IgD-negative memory B cell (primary cell): ENCODE data around the gene TFCP2L1. TPM values are rescaled to one million over a fixed set of nuclear protein-coding genes. Genes with fewer than 3 reads are reported as not detected.

Source experiments
- H3K27ac Mint-ChIP-seq, 3 donors: one replicate each; pipeline ENCODE4 v1.8.0; 2020 to 2022; ENCODE audit warnings: mild to moderate bottlenecking in 3 of 3, mixed read lengths in 3 of 3, moderate library complexity in 1 of 3
- H3K27me3 Mint-ChIP-seq: one replicate; pipeline ENCODE4 v1.8.0; 2021; ENCODE audit warnings: mixed read lengths
- H3K36me3 Mint-ChIP-seq: one replicate; pipeline ENCODE4 v1.8.0; 2020; ENCODE audit warnings: mild to moderate bottlenecking, mixed read lengths
- H3K4me1 Mint-ChIP-seq, 3 donors: one replicate each; pipeline ENCODE4 v1.8.0; 2020 to 2022; ENCODE audit warnings: mixed read lengths in 3 of 3, mild to moderate bottlenecking in 1 of 3
- H3K4me3 Mint-ChIP-seq, 4 donors: one replicate each; pipeline ENCODE4 v1.8.0; 2020 to 2022; ENCODE audit warnings: mild to moderate bottlenecking in 4 of 4, mixed read lengths in 4 of 4, moderate library complexity in 3 of 4
- H3K9me3 Mint-ChIP-seq, 3 donors: one replicate each; pipeline ENCODE4 v1.8.0; 2020 to 2021; ENCODE audit warnings: mixed read lengths in 3 of 3, mild to moderate bottlenecking in 1 of 3
- polyA plus RNA-seq: library from polyadenylated mRNA; unstranded; fragments of 300-500 nt; fragmentation: Illumina TruSeq; gene quantifications from one replicate; pipeline ENCODE4 v1.2.3, GENCODE V29; 2021

Gene TFCP2L1
- polyA plus RNA-seq, 1 donor from 2014 or later, result 0.25 TPM

DNA sequence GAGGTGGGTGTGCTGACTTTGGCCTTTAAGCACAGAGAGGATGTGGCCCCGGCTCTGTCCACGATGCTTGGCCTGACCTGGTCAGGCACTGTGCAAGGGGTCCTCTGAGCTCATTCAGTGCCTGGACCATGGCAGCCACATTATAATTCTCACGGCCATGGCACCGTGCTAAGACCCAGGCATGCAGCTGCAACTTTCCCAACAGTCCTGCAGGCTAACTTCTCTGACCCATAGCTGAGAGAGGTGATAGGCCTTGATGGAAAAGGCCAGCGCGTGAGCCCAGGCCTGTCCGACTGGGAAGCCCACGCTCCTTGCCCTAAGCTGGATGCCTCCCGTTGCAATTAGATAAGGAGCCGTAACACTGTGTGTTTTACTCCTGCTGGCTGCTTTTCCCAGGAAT, 99.9 kb downstream of the TFCP2L1 start:
- H3K9me3 Mint-ChIP-seq, result peaks cover 0 to 6% (median 0%) of the 10 kb centered on the region in 3 donors
- H3K36me3 Mint-ChIP-seq, result no peaks in the 10 kb centered on the region
- H3K27me3 Mint-ChIP-seq, result no peaks in the 10 kb centered on the region
- H3K4me3 Mint-ChIP-seq, result no peak overlapping the region
- H3K27ac Mint-ChIP-seq, result no peak overlapping the region
- H3K4me1 Mint-ChIP-seq, result no peaks in the 10 kb centered on the region

DNA sequence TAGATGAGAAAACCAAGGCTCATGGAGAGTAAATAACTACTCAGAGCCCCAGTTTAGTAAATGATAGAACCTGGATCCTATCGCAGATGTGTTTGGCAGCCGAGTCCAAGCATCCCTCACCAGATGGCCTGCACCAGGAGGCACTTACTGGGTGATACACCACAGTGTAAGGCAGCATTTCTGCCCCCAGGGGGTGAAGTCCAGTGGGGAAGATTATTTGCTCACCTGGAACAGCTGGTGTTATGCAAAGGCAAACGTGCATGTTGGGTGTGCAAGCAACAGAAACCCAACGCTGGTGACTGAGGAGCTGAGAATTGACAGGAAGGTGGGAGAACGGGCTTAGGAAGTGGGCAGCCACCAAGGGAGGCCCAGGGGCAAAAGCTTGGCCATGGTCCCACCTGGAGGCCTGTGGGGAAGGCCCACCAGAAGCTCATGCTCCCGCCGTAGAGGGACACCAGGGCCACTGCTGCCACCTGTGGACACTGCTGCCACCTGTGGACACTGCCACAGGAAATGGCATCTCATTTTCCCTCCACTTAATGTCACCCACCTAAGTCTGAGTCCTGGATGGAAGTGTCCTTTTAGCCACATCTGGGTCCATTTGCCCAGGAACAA, 100.6 kb downstream of the TFCP2L1 start:
- Mint-ChIP-seq H3K27me3 (no peaks in the 10 kb centered on the region), H3K4me3 (peak overlapping the region in 1 of 4 donors; percentile 83), H3K36me3 (no peaks in the 10 kb centered on the region), H3K4me1 (no peaks in the 10 kb centered on the region), H3K9me3 (peaks cover 0 to 6% (median 0%) of the 10 kb centered on the region in 3 donors), H3K27ac (no peak overlapping the region)

DNA sequence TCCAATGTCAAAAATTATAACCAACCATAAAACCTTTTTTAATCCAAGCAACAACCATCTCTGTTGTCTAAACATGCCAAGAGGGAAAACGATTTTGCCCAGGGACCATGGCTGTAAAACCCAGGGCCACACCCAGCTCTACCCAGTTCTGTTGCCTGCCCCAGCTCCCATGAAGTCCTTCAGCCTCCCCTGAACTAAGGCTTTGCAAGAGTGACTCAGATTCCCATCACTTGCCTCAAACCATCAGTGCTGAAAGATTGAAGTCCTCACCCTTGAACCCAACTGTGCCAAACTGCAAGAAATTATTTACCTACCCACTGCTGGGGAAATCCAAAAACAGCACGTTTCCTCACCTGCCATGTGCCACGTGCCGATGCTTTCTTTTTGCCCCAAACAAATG, 102.5 kb downstream of the TFCP2L1 start:
- no peaks in the 10 kb centered on the region for H3K4me1 Mint-ChIP-seq
- no peak overlapping the region for H3K4me3 Mint-ChIP-seq
- peaks cover 0 to 2% (median 0%) of the 10 kb centered on the region in 3 donors for H3K9me3 Mint-ChIP-seq
- peaks cover 5% of the 10 kb centered on the region for H3K27me3 Mint-ChIP-seq
- H3K36me3 Mint-ChIP-seq, result no peaks in the 10 kb centered on the region
- no peak overlapping the region for H3K27ac Mint-ChIP-seq

DNA sequence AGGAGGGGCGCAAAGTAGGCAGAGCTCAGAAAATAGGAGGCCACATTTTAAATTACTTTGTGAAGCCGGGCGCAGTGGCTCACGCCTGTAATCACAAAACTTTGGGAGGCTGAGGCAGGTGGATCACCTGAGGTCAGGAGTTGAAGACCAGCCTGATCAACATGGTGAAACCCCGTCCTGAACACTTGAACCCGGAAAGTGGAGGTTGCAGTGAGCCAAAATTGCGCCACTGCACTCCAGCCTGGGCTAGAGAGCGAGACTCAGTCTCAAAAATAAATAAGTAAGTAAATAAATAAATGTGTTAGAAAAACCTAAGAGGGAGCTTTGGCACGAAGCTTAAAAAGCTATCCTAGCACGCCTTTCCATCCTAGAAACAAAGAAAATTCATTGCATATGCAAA, 105.5 kb downstream of the TFCP2L1 start:
- no peak overlapping the region for H3K27ac Mint-ChIP-seq
- H3K27me3 Mint-ChIP-seq, result peaks cover 16% of the 10 kb centered on the region
- H3K9me3 Mint-ChIP-seq, result peaks cover 0 to 2% (median 0%) of the 10 kb centered on the region in 3 donors
- no peaks in the 10 kb centered on the region for H3K4me1 Mint-ChIP-seq
- no peaks in the 10 kb centered on the region for H3K36me3 Mint-ChIP-seq
- H3K4me3 Mint-ChIP-seq, result no peak overlapping the region

DNA sequence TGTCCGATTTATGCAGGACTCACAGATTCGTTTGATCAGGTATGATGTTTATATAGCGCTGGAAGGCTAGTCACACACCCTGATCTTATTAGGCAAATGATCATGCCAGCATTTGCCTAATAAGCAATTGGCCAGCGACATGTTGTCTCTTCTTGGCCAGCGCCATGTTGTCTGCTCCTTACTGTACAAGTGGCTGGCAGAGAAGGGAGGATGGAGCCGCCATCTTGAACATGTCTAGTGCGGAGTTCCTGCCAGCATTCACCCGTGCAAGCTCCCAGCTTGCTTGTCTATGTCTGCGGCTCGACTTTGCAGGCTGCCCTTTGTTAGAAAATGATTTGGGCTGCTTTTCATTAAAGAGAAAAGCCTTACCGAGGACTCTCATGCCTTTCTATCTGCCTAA, 106.3 kb downstream of the TFCP2L1 start:
- Mint-ChIP-seq H3K4me3 (no peak overlapping the region), H3K9me3 (peaks cover 0 to 3% (median 0%) of the 10 kb centered on the region in 3 donors)

DNA sequence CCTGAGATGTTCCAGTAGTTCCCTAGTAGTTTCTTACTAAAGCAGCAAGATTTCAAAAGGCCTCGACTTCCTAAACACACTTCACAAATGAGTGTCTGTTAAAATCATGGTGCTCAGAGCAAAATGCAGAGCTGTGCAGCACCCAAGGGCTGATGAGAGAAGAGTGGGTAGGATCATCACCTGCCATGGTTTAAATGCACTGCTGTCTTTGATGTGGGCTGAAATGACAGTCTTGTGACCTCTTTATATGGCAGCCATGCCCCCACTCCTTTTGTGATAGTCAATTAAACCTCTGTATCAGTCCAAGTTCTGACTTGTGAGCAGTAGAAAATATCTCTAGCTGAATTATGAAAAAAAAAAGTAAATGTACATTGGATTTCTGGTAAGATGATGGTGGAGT, 107.1 kb downstream of the TFCP2L1 start:
- Mint-ChIP-seq H3K36me3 (no peaks in the 10 kb centered on the region), H3K4me3 (no peak overlapping the region), H3K9me3 (peaks cover 0 to 4% (median 0%) of the 10 kb centered on the region in 3 donors), H3K27ac (peak overlapping the region in 1 of 3 donors; percentile 43), H3K27me3 (peaks cover 20% of the 10 kb centered on the region), H3K4me1 (no peaks in the 10 kb centered on the region)

More for the DNA sequence above, 106.3 kb downstream of the TFCP2L1 start:
- Mint-ChIP-seq H3K4me1 (no peaks in the 10 kb centered on the region), H3K27me3 (peaks cover 16% of the 10 kb centered on the region), H3K36me3 (no peaks in the 10 kb centered on the region), H3K27ac (no peak overlapping the region)

DNA sequence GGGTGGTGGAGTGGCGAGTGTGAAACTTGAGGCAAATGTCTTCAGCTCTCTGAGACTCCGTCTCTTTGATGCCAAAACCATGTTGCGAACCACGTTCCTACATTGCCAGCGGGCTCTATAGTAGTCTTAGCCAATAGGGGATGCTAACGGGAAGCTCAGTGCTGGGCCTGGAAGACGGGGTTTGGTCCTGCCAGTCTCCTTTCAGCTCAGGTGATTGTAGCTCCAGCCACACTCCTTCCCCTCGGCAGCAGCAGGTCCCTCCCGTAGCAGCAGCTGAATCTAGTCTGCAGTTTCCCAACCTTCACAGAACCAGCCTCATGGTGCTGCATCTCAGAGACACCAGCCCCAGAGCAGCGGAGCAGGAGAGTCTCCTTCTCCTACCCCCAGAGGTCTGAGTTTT, 109.7 kb downstream of the TFCP2L1 start:
- Mint-ChIP-seq H3K36me3 (no peaks in the 10 kb centered on the region), H3K4me1 (no peaks in the 10 kb centered on the region), H3K9me3 (peaks cover 1 to 8% (median 2%) of the 10 kb centered on the region in 3 donors), H3K27ac (no peak overlapping the region), H3K27me3 (peaks cover 32% of the 10 kb centered on the region), H3K4me3 (no peak overlapping the region)

DNA sequence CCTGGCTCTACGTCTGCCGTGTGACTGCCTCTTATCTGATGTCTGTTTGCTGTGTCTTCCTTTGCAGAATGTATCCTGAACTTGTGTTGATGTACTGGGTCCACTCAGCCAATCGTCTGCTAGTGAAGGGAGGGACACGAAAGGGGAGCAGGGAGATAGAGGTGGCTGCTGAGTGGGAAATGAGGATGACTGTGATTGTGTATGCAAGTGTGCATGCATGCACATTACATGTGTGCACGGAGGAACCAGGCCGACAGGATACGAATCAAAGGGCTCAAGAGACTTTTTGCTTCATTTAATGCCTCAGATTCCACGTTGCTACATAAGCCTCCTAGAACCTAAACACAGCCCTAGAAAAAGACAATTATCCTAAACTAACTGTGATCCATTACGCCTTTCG, 111.2 kb downstream of the TFCP2L1 start:
- peaks cover 2 to 8% (median 3%) of the 10 kb centered on the region in 3 donors for H3K9me3 Mint-ChIP-seq
- H3K4me1 Mint-ChIP-seq, result no peaks in the 10 kb centered on the region
- peaks cover 32% of the 10 kb centered on the region for H3K27me3 Mint-ChIP-seq
- no peaks in the 10 kb centered on the region for H3K36me3 Mint-ChIP-seq
- no peak overlapping the region for H3K27ac Mint-ChIP-seq
- H3K4me3 Mint-ChIP-seq, result no peak overlapping the region

DNA sequence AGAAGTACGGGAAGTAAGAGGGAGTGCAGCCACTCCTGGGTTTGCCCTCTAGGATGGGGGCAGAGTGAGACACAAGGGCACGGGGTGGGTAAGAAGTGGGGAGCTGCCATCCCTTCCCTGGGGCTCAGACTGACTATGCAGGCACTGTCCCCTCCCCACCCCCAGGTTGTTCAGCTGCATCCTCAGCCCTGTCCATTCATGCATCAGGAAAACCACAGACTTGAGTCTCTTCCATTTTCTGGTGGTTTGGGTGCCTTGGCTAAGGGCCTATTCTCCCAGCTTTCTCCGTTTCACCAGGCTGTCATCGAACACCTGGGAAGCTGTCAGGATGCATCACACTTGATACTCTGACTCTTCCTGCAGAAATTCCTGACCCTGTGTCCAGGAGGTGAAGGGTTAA, 111.9 kb downstream of the TFCP2L1 start:
- H3K27me3 Mint-ChIP-seq, result peaks cover 29% of the 10 kb centered on the region
- H3K4me1 Mint-ChIP-seq, result no peaks in the 10 kb centered on the region
- no peak overlapping the region for H3K4me3 Mint-ChIP-seq
- no peaks in the 10 kb centered on the region for H3K36me3 Mint-ChIP-seq
- no peak overlapping the region for H3K27ac Mint-ChIP-seq
- H3K9me3 Mint-ChIP-seq, result peaks cover 3 to 8% (median 3%) of the 10 kb centered on the region in 3 donors

DNA sequence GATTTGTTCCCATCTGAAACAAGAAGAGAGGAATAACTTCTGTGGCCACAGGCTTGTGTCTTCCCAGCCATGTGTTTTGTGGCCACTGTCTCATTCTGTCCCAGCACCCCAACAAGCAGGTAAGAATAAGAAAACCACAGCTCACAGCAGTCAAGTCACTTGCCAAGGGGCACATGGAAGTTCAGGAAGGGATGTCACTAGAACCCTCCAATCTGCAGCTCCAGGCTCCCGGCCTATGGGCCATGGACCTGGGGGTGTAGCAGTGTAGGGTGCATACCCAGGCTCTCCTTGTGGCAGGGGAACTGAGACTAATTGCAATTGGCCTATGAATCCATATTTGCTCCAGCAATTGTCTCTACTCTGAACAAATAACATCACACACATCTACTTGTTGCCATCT, 112.5 kb downstream of the TFCP2L1 start:
- no peaks in the 10 kb centered on the region for H3K36me3 Mint-ChIP-seq
- H3K4me1 Mint-ChIP-seq, result no peaks in the 10 kb centered on the region
- H3K27me3 Mint-ChIP-seq, result peaks cover 26% of the 10 kb centered on the region

DNA sequence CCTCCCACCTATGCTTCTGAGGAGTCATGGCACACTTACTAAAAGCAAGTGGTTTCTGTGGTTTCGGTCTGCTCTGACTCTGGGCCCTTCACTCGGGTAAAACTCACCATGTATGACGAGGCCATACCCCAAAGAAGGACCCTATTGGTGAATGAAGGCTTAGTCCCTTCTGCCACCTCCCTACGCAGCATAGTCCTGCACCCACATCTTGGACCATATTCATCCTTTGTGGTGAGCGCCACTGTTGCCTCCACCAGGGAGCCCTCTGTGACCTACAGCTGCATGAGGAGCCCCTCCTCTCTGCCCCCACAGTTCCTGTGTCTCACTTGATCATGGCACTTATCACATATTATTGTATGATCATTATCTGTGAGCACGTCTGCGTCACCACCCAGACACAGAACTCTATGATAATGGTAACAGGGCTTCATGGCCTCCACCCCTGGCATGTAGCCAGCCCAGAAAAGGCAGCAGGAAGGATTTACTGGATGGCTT, 113.3 kb downstream of the TFCP2L1 start:
- no peaks in the 10 kb centered on the region for H3K4me1 Mint-ChIP-seq
- no peak overlapping the region for H3K27ac Mint-ChIP-seq
- H3K27me3 Mint-ChIP-seq, result peaks cover 25% of the 10 kb centered on the region
- H3K36me3 Mint-ChIP-seq, result no peaks in the 10 kb centered on the region
- peak overlapping the region in 1 of 4 donors; percentile 10 for H3K4me3 Mint-ChIP-seq
- H3K9me3 Mint-ChIP-seq, result peaks cover 3 to 9% (median 8%) of the 10 kb centered on the region in 3 donors

More for the DNA sequence above, 112.5 kb downstream of the TFCP2L1 start:
- H3K9me3 Mint-ChIP-seq, result peaks cover 3 to 8% (median 7%) of the 10 kb centered on the region in 3 donors
- H3K4me3 Mint-ChIP-seq, result peak overlapping the region in 1 of 4 donors; percentile 29
- no peak overlapping the region for H3K27ac Mint-ChIP-seq

DNA sequence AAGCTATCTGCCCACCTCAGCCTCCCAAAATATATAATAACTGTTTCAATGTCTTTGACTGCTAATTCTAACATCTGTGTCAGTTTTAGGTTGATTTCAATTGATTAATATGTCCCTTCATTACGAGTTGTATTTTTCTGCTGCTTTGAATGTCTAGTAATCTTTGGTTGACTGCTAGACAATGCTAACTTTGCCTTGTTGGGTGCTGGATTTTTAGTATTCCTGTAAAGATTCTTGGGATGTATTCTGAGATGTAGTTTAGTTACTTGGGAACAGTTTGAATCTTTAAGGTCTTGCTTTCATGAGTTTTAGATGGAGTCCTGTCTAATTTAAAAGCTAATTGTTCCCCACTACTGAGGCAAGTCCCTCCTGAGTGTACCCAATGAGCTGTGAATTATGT, 114.4 kb downstream of the TFCP2L1 start:
- peaks cover 3 to 9% (median 8%) of the 10 kb centered on the region in 3 donors for H3K9me3 Mint-ChIP-seq
- no peaks in the 10 kb centered on the region for H3K36me3 Mint-ChIP-seq
- peaks cover 21% of the 10 kb centered on the region for H3K27me3 Mint-ChIP-seq
- H3K27ac Mint-ChIP-seq, result no peak overlapping the region
- H3K4me1 Mint-ChIP-seq, result no peaks in the 10 kb centered on the region
- no peak overlapping the region for H3K4me3 Mint-ChIP-seq

DNA sequence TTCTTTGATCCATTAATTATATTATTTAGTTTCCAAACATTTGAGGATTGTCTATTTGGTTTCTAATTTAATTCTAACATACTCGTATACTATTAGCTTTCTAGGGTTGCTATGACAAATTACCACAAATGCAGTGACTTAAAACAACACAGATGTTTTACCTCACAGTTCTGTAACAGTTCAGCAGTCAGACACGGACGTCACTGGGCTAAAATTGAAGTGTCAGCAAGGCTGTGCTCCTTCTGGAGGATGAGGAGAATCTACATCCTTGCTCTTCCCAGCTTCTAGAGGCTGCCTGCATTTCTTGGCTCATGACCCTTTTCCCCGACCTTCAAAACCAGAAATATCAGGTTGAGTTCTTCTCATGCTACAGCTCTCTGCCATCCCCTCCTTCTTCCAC, 117.6 kb downstream of the TFCP2L1 start:
- no peaks in the 10 kb centered on the region for H3K36me3 Mint-ChIP-seq
- H3K4me1 Mint-ChIP-seq, result no peaks in the 10 kb centered on the region

More for the DNA sequence above, 117.6 kb downstream of the TFCP2L1 start:
- Mint-ChIP-seq H3K9me3 (peaks cover 3 to 19% (median 12%) of the 10 kb centered on the region in 3 donors), H3K4me3 (no peak overlapping the region), H3K27me3 (peaks cover 11% of the 10 kb centered on the region), H3K27ac (no peak overlapping the region)
